Immature natural killer cell (primary cell): Measurements from ENCODE around the gene TMEM17. TPM values are rescaled to one million over a fixed set of nuclear protein-coding genes. Genes with fewer than 3 reads are reported as not detected.

ENCODE experiments used
- DNase-seq, 3 donors: peaks; one replicate each; pipeline ENCODE4 v3.0.0; 2022; ENCODE audit warnings: mixed read lengths in 1 of 3
- H3K27ac Mint-ChIP-seq, 6 donors: one replicate each; pipeline ENCODE4 v1.8.0; 2020; ENCODE audit warnings: mixed read lengths in 6 of 6, mild to moderate bottlenecking in 5 of 6, inconsistent platforms in 4 of 6, moderate library complexity in 3 of 6
- H3K27me3 Mint-ChIP-seq, 3 donors: one replicate each; pipeline ENCODE4 v1.8.0; 2020 to 2021; ENCODE audit warnings: low read depth in 3 of 3, mild to moderate bottlenecking in 3 of 3, mixed read lengths in 3 of 3, moderate library complexity in 3 of 3, inconsistent platforms in 1 of 3
- H3K36me3 Mint-ChIP-seq, 3 donors: one replicate each; pipeline ENCODE4 v1.8.0; 2020; ENCODE audit warnings: mixed read lengths in 3 of 3, inconsistent platforms in 2 of 3, mild to moderate bottlenecking in 2 of 3
- H3K4me1 Mint-ChIP-seq, 2 donors: one replicate each; pipeline ENCODE4 v1.8.0; 2020; ENCODE audit warnings: inconsistent platforms in 2 of 2, mild to moderate bottlenecking in 2 of 2, mixed read lengths in 2 of 2, moderate library complexity in 1 of 2
- H3K4me3 Mint-ChIP-seq, 5 donors: one replicate each; pipeline ENCODE4 v1.8.0; 2020; ENCODE audit warnings: mild to moderate bottlenecking in 5 of 5, mixed read lengths in 5 of 5, inconsistent platforms in 3 of 5, moderate library complexity in 3 of 5
- H3K9me3 Mint-ChIP-seq, 6 donors: one replicate each; pipeline ENCODE4 v1.8.0; 2020; ENCODE audit warnings: mild to moderate bottlenecking in 6 of 6, mixed read lengths in 6 of 6, inconsistent platforms in 4 of 6, moderate library complexity in 3 of 6
- polyA plus RNA-seq, 3 donors: library from polyadenylated mRNA; unstranded; fragments of 300-500 nt; fragmentation: Illumina TruSeq; gene quantifications; one replicate each; pipeline ENCODE4 v1.2.3, GENCODE V29; 2021

TMEM17 gene
- polyA plus RNA-seq, 3 donors from 2014 or later = 0.11 to 2.2 (median 0.59) TPM

DNA sequence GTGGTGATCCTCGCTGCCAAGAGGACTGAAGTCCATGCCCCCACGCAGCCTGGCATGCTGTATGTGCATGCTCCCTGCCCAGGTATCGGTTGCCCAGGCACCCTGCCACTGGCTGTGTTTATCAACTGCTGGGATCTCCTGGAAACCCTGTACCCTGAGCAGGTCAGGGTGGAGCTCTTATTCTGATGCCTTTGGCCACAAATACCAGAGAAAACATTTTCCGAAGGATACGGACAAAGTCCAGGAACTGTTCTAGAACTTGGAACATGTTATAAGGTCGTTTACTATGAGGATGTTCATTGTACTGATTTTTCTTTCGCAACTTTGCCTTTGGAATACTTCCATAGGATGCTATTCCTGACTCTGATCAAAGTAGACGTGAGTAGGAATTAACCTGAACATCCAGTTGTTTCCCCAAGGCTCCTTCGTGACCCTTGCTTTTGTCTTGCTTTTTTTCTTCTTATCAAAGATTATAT, 55.2 kb downstream of the TMEM17 start:
- no peaks in the 10 kb centered on the region for H3K27me3 Mint-ChIP-seq
- DNase-seq = no peak
- H3K9me3 Mint-ChIP-seq = no peaks in the 10 kb centered on the region
- H3K36me3 Mint-ChIP-seq = no peaks in the 10 kb centered on the region
- H3K27ac Mint-ChIP-seq = no peak overlapping the region
- no peak overlapping the region for H3K4me3 Mint-ChIP-seq
- no peaks in the 10 kb centered on the region for H3K4me1 Mint-ChIP-seq

Other genes starting within 250 kb of the TMEM17 start
- 10 to 100 TPM in 1 of 3 donors, 1 to 10 TPM in 2; 6.9 to 23.5 (median 9.0) TPM for gene EHBP1, start 199.5 kb upstream of the TMEM17 start, polyA plus RNA-seq